Lung (tissue), 12 donors: ENCODE measurements around the gene ASIC2. TPM values are rescaled to one million over a fixed set of nuclear protein-coding genes. Genes with fewer than 3 reads are reported as not detected.

Source experiments
- ATAC-seq: fragments of 200-7000 bp; cut with Tn5 transposase; one replicate; pipeline ENCODE4 v1.9.1; 2020; ENCODE audit warnings: moderate number of reproducible peaks; ENCODE audit not compliant: insufficient read depth, low FRiP score
- DNase-seq, 3 donors: peaks; one replicate each; pipeline ENCODE4 v3.0.0-alpha.2; 2013 to 2017
- H3K27ac ChIP-seq, 2 donors: one replicate each; pipeline ENCODE4 v1.5.1; 2013; ENCODE audit warnings: mild to moderate bottlenecking in 2 of 2, moderate library complexity in 2 of 2, control low read depth in 1 of 2, inconsistent platforms in 1 of 2, low read depth in 1 of 2, low read length in 1 of 2
- H3K27me3 ChIP-seq, 3 donors: one replicate each; pipeline ENCODE4 v1.5.1; 2013; ENCODE audit warnings: low read length in 2 of 3; ENCODE audit not compliant: control insufficient read depth in 3 of 3, insufficient read depth in 3 of 3
- H3K36me3 ChIP-seq, 4 donors: one replicate each; pipeline ENCODE4 v1.5.1; 2013; ENCODE audit warnings: low read length in 4 of 4, mild to moderate bottlenecking in 1 of 4, moderate library complexity in 1 of 4; ENCODE audit not compliant: control insufficient read depth in 4 of 4, insufficient read depth in 4 of 4
- H3K4me1 ChIP-seq, 5 donors: one replicate each; pipeline ENCODE4 v1.5.1; 2013; ENCODE audit warnings: low read length in 5 of 5, mild to moderate bottlenecking in 2 of 5, moderate library complexity in 1 of 5; ENCODE audit not compliant: control insufficient read depth in 5 of 5, insufficient read depth in 5 of 5
- H3K4me3 ChIP-seq: one replicate; pipeline ENCODE4 v1.5.1; 2013; ENCODE audit warnings: mild to moderate bottlenecking, control low read depth, moderate library complexity
- H3K9ac ChIP-seq, 2 donors: one replicate each; pipeline ENCODE4 v1.5.1; 2013; ENCODE audit warnings: low read length in 2 of 2, control low read depth in 1 of 2; ENCODE audit not compliant: insufficient read depth in 1 of 2
- H3K9me3 ChIP-seq, 4 donors: one replicate each; pipeline ENCODE4 v1.5.1; 2013; ENCODE audit warnings: low read length in 3 of 4, mild to moderate bottlenecking in 1 of 4, moderate library complexity in 1 of 4; ENCODE audit not compliant: control insufficient read depth in 4 of 4, insufficient read depth in 3 of 4
- WGBS, 2 donors: extraction: QIAGEN DNeasy Blood & Tissue Kit; methylation state at CpG; one replicate each; pipeline ENCODE4 v1.1.7; 2013; 5-methylcytosine and 5-hydroxymethylcytosine counted together
- polyA plus RNA-seq, 2 donors: library from polyadenylated mRNA; stranded (reverse); fragments of 200-250 nt; gene quantifications; one replicate each; pipeline ENCODE4 v1.2.1, GENCODE V29; 2013
- total RNA-seq, 2 donors: library from RNA; depleted of rRNA in 1 of 2; stranded (reverse); fragments of >200 nt in 1 of 2; gene quantifications; one replicate each; pipeline ENCODE4 v1.2.1, GENCODE V29; 2014 to 2021
- TF ChIP-seq, protein P1 (sequence below): IDR thresholded peaks from 2 replicates; pipeline ENCODE4 v1.5.1; 2012; ENCODE audit warnings: mild to moderate bottlenecking; ENCODE audit errors: control extremely low read depth, extremely low read depth
- donor health status: control.
- donor health status: control.
- donor health status: Bipolar disorder and iron deficiency.
- donor health status: healthy.
- donor health status: DM: yes; HTN: yes; CAD: no.

Gene ASIC2
- total and polyA plus RNA-seq, 4 donors, result 0.03 to 0.28 (median 0.14) TPM; not detected in 1

DNA sequence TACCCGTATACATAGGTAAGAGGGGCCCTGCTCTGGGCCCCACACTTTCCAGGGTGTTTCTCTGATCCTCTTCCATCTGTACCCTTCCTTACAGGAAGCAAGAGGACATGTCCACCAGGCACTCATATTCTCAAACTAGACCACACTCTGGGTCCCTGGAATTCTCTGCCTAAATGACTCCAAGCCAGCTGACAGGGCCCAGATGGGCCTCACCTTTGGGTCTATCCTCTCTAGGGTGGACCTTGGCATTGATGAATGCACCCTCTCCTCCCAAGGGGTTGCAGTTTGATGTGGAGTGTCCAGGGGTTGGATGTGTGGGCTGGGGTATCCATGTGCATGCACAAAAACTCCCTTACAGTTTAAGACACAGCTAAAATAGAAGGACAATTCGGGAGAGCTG, 95.8 kb downstream of the ASIC2 start:
- DNase-seq (no peak), ATAC-seq (no peak)
- H3K9me3 ChIP-seq, result peaks cover 0 to 2% (median 0%) of the 10 kb centered on the region in 4 donors
- peaks cover 0 to 5% (median under 1%) of the 10 kb centered on the region in 3 donors for H3K27me3 ChIP-seq
- H3K36me3 ChIP-seq, result no peaks in the 10 kb centered on the region
- TF ChIP-seq, protein P1, sequence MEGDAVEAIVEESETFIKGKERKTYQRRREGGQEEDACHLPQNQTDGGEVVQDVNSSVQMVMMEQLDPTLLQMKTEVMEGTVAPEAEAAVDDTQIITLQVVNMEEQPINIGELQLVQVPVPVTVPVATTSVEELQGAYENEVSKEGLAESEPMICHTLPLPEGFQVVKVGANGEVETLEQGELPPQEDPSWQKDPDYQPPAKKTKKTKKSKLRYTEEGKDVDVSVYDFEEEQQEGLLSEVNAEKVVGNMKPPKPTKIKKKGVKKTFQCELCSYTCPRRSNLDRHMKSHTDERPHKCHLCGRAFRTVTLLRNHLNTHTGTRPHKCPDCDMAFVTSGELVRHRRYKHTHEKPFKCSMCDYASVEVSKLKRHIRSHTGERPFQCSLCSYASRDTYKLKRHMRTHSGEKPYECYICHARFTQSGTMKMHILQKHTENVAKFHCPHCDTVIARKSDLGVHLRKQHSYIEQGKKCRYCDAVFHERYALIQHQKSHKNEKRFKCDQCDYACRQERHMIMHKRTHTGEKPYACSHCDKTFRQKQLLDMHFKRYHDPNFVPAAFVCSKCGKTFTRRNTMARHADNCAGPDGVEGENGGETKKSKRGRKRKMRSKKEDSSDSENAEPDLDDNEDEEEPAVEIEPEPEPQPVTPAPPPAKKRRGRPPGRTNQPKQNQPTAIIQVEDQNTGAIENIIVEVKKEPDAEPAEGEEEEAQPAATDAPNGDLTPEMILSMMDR, result no peak
- 91 to 95% methylated on average over 2 of the region's 2 CpGs for WGBS, 2 donors
- no peak overlapping the region for H3K27ac ChIP-seq
- no peak overlapping the region for H3K9ac ChIP-seq
- no peak overlapping the region for H3K4me3 ChIP-seq
- H3K4me1 ChIP-seq, result no peaks in the 10 kb centered on the region

DNA sequence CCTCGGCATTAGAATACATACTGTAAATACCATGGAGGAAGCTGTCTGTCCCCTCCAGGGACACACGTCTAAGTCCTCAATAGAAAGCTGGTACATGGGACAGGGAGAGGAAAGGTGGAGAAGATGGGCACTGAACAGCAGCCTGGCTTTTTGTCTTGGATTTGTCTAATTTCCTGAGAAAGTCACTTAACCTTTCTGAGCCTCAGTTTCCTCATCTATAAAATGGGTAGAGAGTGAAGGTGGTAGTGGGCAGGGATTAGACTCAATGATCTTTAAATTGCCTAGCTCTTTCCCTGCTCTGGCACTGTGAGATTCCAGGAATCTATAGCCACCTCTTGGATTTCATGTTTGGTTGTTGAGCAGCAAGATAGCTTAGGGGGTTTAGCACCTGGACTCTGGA, 96.2 kb downstream of the ASIC2 start:
- 81 to 90% methylated on average over 2 of the region's 2 CpGs for WGBS, 2 donors
- DNase-seq, result no peak
- no peak overlapping the region for H3K27ac ChIP-seq
- H3K9me3 ChIP-seq, result no peaks in the 10 kb centered on the region
- H3K4me1 ChIP-seq, result no peaks in the 10 kb centered on the region
- TF ChIP-seq, protein P1, result no peak
- H3K9ac ChIP-seq, result no peak overlapping the region
- H3K4me3 ChIP-seq, result no peak overlapping the region
- no peaks in the 10 kb centered on the region for H3K36me3 ChIP-seq
- H3K27me3 ChIP-seq, result peaks cover 0 to 7% (median 2%) of the 10 kb centered on the region in 3 donors
- no peak for ATAC-seq

DNA sequence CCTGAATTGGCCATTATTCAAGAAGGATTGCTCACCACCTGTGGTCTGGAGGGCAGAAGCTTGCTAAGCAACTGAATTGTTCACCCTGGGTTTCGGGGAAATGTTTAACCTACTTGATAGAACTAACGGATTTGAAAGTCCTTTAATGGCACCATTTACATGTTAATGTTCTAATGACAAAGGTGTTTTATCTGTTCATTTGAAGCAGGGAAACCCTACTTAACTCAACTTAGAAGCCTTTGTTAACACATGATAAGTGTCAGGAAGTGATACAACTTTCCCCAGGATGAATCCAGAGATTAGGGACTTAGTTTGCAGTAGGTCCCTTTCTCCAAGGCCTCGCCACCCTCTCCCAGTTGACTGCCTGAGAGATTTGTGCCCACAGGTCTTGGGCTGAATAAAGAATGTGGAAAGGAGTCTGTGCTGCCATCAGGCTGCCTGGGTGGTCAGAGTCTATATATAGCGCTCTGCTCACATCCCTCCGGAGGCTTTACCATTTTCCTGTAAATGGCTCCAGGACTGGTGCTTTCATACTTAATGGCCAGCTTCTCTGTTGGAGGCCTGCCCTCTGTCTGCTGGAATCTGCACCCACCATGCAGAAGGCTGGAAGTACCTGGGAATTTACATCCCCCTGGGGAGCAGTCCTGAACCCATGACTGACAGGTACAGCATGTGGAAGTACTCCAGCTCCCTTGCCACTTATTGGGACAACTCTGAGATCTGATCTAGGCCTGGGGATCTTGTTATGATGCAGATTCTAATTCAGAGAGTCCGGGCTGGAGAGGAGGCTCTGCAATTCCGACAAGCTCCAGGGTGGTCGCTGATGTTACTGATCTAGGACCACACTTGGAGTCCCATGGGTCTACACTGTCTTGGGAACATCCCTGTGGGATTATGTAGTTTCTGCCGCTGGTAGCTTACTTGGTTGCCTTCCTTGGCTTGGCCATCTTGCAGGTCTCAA, 99.9 kb downstream of the ASIC2 start:
- TF ChIP-seq, protein P1, result no peak
- Histone ChIP-seq H3K36me3 (no peaks in the 10 kb centered on the region), H3K9ac (no peak overlapping the region), H3K9me3 (no peaks in the 10 kb centered on the region), H3K4me1 (no peaks in the 10 kb centered on the region), H3K4me3 (no peak overlapping the region), H3K27ac (no peak overlapping the region), H3K27me3 (peaks cover 0 to 11% (median 2%) of the 10 kb centered on the region in 3 donors)
- ATAC-seq, result no peak
- no peak for DNase-seq
- WGBS, 2 donors, result 56 to 64% methylated on average over 9 of the region's 9 CpGs
